HG02938 (cell line): ENCODE measurements around the gene KRTAP2-2.
"Not testable (repeated sequence)": the region's sequence is repeated elsewhere in the genome, so short reads cannot be mapped to it uniquely, and the experiment has no call there.

Source experiments
- ATAC-seq: cut with Tn5 transposase; IDR thresholded peaks from one replicate; pipeline ENCODE4 v1.9.1; 2021; ENCODE audit warnings: mild to moderate bottlenecking, moderate library complexity; ENCODE audit not compliant: unreplicated experiment

The KRTAP2-2 gene

DNA sequence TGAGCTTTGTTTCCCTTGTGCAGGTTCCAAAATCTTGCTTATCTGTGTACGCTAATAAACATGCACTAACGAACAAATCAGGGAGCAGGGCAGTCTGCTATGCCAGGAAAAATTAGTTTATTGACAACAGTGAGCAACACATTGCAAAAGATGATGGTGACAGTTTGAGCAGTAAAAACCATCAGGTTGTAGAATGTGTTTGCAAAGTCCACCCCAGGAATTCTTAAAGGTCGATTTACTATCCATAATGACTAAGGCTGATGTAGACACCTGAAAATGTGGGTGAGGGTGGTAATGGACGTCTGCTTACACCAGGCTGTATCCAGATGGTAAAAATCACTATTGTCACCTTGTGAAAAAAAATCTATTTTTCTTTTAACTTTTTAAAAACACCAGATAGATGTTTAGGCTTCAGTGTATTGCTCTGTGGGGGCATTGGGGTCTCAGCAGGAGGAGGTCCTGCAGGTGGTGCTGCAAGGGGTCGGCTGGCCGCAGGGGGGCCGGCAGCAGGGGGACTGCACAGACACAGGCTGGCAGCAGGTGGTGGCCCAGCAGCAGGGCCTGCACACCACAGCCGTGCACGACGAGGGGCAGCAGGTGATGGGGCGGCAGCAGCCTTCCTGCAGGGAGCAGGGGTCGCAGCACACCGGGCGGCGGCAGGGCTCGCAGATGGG is 10.1 kb upstream of the KRTAP2-2 start:
- not testable (repeated sequence) for ATAC-seq

DNA sequence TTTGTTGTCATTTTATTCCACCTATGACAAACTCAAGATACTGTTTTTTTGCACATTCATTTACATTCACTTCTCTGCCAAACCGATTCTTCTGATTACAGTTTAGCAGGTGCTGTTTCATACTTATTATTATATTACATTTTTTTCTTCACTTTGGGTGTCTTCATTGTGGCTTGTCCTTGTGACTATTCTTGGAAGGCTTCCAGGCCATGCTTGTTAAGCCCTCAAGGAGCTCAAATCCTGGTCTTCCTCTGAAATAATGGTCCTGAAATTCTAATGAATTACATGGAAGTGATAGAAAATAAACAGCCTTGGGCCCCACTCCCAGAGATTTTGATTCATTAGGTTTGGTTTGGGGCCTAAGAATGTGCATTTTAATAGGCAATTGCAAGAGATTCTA is 9.3 kb upstream of the KRTAP2-2 start:
- ATAC-seq: no peak

DNA sequence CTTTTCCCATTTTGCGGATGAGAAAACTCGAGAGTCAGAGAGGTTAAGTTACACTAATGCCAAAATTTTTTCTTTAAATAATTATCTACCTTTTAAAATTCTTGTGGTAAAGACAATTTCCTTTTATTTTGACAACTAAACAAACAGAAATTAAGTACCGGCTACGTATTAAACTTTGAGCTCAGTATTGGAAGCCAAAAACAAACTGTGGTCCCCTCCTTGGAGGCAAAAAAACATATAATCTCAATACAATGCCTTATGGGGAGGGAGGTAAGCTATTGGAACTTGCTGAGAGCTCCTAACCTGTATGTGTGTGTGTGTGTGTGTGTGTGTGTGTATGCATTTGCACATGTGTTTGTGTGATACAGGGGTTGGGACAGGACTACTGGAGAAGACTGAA is 8.4 kb upstream of the KRTAP2-2 start:
- no peak for ATAC-seq

DNA sequence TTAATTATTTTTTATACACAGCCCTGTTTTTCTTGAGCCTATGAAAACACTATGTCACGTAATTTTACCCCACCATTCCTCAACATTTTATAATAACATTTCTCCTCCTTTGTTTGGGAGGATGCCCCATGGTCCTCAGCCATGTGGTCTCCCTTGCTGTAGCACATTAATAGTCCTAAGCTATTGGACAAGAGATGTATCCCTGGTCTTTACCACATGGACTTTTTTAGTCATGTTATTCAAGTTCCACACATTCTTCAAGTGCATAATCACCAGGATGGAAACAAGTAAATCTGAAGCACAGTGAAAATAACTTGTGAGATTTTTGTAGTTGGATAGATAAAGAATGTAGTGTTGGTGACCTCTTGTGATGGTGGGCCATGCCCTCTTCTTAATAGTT is 6.9 kb upstream of the KRTAP2-2 start:
- ATAC-seq: no peak

DNA sequence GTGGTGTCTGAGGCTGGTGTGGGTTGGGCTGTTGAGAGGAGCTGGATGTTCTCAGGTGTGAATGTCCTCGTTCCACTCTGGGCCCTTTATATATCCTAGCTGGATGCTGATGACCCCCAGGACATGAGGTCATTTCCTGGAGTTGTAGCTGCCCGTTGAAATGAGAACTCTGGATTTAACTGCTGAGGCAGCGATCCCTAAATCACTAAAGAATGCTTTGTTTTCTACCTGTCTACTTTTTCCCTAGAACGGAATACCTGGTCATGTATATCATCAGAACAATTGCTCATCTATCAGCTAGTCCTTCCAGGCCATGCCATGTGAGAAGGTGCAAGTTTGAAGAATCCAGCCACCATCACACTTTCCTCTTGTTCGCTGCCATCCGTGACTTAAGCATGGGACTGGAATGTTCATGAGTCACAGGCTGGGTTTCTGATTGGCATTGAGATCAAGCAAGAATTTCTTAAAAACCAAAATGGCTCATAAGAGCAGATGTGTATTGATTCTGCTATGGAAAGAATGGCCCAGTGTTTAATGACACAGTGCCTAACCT is 5.1 kb upstream of the KRTAP2-2 start, which contains the start of gene KRTAP2-3:
TSS of gene KRTAP2-3 (minus strand) at position 63 of the 553 bp plus-strand sequence. CDS start 64 bp downstream, outside the sequence.
- no peak for ATAC-seq

DNA sequence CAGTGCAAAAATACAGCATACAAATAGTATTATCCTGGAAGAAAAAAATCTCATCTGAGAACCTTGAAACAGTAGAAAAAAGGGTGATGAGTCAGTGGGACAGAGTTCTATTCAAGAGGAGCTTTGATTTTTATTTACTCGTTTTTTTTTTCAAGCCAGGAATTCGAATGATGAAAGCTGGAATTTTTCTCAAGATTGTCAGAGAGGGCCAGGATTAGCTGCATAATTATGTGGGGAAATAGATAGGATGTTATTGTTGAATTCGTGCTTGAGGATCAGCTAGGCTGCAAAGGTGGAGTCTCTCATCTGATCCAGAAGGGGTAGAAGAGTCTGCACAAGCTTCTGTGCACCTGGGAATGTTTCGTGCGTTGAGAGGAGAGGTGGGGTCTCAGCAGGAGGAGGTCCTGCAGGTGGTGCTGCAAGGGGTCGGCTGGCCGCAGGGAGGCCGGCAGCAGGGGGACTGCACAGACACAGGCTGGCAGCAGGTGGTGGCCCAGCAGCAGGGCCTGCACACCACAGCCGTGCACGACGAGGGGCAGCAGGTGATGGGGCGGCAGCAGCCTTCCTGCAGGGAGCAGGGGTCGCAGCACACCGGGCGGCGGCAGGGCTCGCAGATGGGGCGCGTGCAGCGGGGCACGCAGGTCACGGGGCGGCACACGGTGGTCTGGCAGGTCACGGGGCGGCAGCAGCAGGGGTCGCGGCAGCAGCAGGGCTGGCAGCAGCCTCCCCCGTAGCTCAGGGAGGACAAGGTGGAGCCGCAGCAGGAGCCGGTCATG is 4.4 kb upstream of the KRTAP2-2 start:
- ATAC-seq: not testable (repeated sequence)

DNA sequence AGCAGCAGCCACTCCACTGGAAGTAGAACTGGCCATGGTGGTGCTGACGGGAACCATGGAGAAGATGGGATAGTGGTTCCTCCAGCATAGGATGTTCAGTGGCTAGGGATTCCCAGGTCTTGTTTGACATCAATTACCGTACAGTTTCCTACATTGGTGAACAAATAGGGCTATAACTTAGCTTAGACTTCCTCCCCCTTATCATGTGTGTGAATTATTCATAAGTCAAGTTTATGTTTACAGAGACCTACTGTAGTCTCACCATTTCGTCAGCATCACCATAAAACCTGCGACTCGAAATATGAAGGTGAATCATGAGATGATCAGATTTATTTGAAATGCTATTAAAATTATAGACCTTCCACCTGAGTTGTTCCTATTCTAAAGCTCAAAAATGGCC is 3.7 kb upstream of the KRTAP2-2 start:
- no peak for ATAC-seq

DNA sequence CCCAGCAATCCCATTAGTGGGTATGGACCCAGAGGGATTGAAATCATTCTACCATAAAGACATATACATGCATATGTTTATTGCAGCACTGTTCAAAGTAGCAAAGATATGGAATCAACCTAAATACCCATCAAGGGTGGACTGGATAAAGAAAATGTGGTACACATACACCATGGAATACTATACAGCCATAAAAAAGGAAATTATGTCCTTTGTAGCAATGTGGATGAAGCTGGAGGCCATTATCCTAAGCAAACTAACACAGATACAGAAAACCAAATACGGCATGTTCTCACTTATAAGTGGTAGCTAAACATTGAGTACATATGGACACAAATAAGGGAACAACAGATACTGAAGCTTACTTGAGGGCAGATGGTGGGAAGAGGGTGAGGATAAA is 2.5 kb upstream of the KRTAP2-2 start:
- ATAC-seq: no peak

DNA sequence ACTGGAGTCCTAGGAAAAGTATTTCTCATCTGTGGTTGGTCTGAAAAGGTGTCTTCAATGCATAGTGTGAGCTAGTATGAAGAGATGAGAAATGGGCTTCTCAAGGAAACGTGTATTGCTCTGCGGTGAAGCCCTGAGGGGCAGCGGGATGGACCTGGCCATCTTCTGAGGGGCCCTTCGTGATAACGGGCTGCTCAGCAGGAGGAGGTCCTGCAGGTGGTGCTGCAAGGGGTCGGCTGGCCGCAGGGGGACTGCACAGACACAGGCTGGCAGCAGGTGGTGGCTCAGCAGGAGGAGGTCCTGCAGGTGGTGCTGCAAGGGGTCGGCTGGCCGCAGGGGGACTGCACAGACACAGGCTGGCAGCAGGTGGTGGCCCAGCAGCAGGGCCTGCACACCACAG is 474 bp downstream of the KRTAP2-2 start:
- ATAC-seq: not testable (repeated sequence)

DNA sequence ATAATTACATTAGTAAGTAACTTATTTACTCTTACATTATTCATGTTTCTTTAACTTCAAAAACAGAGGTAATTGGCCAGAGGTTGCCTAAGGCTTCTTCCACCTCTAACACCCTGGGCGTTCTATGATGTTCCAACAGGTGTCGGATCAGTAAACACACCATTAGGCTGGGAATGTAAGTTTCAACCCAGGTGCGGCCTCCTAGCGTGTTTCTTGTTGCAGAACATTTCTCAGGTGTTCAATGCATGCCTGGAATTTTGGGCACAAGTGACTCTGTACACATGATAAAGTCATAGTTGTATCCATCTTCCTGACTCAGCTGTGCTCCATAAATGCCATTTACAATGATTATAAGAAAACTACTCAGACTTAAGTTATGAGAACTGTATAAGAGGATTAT is 1.0 kb downstream of the KRTAP2-2 start:
- ATAC-seq: no peak

DNA sequence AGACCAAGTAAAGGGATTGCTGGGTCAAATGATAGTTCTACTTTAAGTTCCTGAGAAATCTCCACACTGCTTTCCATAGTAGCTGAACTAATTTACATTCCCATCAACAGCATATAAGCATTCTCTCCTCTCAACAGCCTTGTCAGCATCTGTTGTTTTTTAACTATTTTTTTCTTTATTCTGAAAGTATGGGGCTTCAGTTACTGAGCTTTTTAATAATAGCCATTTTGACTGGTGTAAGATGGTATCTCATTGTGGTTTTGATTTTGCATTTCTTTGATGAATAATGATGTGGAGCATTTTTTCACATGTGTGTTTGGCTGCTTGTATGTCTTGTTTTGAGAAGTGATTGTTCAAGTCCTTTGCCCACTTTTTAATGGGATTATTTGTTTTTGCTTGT is 2.5 kb downstream of the KRTAP2-2 start:
- no peak for ATAC-seq

DNA sequence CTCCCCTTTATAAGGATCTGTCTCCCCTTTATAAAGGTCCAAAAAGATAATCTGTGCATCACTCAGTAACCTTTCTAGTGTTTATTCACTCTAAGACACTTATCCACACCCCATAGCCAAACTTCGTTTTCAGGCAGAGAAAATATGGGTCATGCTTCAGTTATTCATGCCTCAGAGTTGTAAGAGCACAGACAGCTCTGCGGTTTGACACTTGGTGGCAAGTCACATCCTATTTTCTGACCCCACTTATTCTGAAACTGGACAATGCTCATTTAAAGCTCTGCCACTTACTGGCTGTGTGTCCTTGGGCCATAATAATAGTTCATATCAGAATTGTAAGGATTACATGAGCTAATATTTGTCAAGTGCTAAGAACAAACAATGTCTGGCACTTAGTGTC is 5.9 kb downstream of the KRTAP2-2 start:
- no peak for ATAC-seq

DNA sequence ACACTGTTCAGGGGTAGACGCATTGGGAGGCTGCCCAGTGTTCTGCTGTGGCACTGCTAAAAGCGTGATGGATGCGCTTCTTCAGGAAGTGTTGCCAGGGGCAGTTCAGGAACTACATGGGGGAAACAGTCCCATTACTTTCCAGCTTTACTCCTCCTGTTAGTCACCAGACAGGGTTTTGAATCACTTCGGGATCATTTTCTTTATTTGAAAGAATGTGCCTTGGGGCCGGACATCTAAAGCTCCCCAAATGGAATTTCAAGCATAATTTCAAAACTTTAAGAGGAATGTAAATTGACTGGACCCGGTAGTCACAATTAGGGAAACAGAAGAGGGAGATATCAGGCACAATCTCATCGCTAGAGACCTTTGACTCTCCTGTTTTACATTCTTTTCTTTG is 6.6 kb downstream of the KRTAP2-2 start:
- ATAC-seq: no peak

DNA sequence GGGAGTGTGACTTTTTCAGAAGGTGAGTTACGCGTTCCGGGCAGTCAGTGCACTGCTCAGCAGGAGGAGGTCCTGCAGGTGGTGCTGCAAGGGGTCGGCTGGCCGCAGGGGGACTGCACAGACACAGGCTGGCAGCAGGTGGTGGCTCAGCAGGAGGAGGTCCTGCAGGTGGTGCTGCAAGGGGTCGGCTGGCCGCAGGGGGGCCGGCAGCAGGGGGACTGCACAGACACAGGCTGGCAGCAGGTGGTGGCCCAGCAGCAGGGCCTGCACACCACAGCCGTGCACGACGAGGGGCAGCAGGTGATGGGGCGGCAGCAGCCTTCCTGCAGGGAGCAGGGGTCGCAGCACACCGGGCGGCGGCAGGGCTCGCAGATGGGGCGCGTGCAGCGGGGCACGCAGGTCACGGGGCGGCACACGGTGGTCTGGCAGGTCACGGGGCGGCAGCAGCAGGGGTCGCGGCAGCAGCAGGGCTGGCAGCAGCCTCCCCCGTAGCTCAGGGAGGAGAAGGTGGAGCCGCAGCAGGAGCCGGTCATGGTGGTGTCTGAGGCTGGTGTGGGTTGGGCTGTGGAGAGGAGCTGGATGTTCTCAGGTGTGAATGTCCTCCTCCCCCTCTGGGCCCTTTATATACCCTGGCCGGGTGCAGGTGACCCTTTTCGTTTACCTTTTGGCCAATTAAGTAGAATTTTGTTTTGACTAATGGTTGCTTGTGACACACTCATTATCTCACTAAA is 8.1 kb downstream of the KRTAP2-2 start, which contains the start of gene KRTAP2-1:
TSS of gene KRTAP2-1 (minus strand) at position 582 of the 731 bp plus-strand sequence. CDS start at position 533, 49 bp downstream.
- ATAC-seq: not testable (repeated sequence)

DNA sequence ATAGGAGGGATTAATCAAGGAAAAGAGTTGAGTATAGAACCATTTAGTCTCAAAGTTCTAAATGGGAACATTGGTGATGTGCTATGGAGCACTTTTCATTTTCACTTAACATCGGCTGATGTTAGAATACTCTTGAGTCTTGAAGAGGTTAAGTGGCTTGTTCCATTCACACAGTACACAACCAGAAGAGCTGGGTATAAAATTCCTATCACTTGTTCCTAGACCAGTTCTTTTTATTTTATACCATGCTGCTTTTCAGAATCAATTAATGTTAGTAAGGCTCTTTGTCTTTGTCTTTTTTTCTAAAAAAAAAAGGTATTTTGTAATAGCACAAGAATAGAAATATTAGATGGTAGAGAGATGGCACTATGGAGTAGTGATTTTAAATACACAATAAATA is 12.1 kb downstream of the KRTAP2-2 start:
- no peak for ATAC-seq

DNA sequence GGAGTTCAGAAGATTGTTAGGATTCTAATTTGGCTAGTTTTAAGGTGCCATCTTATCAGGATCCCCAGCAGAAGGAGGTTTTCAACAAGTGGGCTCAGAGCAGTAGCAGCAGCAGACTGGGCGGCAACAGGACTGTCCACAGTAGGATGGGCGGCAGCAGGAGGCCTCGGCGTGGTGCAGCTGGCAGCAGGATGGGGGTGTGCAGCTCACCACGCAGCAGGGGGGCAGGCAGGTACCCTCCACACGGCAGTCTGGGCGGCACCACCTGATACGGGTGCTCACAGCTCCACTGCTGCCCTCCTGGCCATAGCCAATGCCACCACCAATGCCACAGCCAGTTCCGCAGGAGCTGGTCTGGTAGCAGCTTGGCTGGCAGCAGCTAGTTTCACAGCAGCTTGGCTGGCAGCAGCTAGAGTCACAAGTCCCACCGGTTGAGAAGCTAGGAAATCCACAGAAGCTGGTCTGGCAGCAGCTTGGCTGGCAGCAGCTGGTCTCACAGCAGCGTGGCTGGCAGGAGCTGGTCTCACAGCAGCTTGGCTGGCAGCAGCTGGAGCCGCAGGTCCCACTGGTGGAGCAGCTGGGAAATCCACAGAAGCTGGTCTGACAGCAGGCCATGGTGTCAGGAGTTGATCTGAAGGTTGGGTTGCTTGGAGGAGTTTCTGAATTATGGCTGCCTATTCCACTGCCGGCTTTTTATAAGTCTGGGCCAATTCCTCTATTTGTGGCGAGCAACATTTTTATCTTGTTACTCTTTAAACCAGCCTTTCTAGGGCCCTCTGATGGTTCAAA is 14.1 kb downstream of the KRTAP2-2 start, which contains the start of gene KRTAP1-1:
TSS of gene KRTAP1-1 (minus strand) at position 668 of the 789 bp plus-strand sequence. CDS start at position 615, 53 bp downstream.
- not testable (repeated sequence) for ATAC-seq

DNA sequence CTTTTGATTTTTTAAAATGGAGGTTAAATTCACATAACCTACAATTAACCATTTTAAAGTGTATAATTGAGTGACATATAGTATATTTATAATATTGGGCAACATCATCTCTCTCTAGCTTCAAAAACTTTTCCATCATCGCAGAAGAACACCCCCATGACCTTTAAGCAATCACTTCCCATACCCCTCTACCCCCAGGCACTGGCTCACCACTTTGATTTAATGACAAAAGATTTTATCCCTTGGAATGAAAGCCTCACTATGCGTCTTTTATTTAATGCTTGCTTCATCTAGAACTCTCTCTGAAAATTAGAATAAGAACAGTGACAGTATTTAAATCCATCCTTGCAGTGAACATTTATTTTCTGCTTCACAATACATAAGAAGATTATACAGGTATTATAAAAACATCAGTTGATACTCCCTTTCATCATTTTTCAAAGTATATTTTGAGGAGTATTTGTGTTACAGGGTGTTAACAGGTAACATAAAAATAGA is 17.1 kb downstream of the KRTAP2-2 start:
- ATAC-seq: no peak

DNA sequence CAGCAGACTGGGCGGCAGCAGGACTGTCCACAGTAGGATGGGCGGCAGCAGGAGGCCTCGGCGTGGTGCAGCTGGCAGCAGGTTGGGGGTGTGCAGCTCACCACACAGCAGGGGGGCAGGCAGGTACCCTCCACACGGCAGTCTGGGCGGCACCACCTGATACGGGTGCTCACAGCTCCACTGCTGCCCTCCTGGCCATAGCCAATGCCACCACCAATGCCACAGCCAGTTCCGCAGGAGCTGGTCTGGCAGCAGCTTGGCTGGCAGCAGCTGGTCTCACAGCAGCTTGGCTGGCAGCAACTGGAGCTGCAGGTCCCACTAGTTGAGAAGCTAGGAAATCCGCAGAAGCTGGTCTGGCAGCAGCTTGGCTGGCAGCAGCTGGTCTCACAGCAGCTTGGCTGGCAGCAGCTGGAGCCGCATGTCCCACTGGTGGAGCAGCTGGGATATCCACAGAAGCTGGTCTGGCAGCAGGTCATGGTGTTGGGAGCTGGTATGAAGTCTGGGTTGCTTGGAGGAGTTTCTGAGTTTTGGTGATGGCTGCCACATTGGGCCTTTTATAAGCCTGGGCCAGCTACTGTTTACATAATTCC is 20.6 kb downstream of the KRTAP2-2 start, which contains the start of gene KRTAP1-3:
TSS of gene KRTAP1-3 (minus strand) at position 529 of the 590 bp plus-strand sequence. CDS start at position 476, 53 bp downstream.
- not testable (repeated sequence) for ATAC-seq

DNA sequence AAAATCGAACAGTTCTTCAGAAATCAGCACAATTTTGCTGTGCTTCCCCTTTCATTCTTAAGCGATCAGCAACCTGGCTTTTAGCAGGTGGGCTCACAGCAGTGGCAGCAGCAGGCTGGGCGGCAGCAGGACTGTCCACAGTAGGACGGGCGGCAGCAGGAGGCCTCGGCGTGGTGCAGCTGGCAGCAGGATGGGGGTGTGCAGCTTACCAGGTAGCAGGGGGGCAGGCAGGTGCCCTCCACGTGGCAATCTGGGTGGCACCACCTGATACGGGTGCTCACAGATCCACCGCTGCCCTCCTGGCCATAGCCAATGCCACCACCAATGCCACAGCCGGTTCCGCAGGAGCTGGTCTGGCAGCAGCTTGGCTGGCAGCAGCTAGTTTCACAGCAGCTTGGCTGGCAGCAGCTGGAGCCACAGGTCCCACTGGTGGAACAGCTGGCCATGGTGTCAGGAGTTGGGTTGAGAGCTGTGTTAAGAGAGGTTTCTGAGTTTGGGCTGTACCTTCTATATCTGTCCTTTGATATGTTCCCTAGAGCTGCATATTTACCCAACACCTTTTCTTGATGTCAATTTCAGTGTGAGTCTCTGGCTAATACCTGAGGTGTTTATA is 25.3 kb downstream of the KRTAP2-2 start, which contains the start of gene KRTAP1-4:
TSS of gene KRTAP1-4 (minus strand) at position 563 of the 613 bp plus-strand sequence. CDS start at position 446, 117 bp downstream.
- ATAC-seq: no peak
